Measurements from ENCODE around the gene FLNB. TPM values are rescaled to one million over a fixed set of nuclear protein-coding genes. Genes with fewer than 3 reads are reported as not detected.

Gene FLNB
- total and polyA plus RNA-seq, 2 experiments from 2014 or later, result 60.6 to 186 TPM

- Histone ChIP-seq H3K27me3 (replicated peaks; ENCODE audit: insufficient read depth) (no peaks in the 10 kb centered on the region), H3K4me1 (ENCODE audit: insufficient read depth) (peaks cover 40% of the 10 kb centered on the region), H2AFZ (no peak overlapping the region), H3K4me2 (ENCODE audit: unreplicated experiment) (no peak overlapping the region), H3K4me3 (no peak overlapping the region), H3K9me2 (ENCODE audit: insufficient read depth) (no peaks in the 10 kb centered on the region), H3K36me3 (ENCODE audit: low read depth) (no peaks in the 10 kb centered on the region), H3K27ac (no peak overlapping the region), H4K20me1 (ENCODE audit: insufficient read depth) (no peaks in the 10 kb centered on the region), H3F3A (ENCODE audit: insufficient read depth) (peaks cover 16% of the 10 kb centered on the region), H3K79me2 (ENCODE audit: insufficient read depth) (no peaks in the 10 kb centered on the region), H3K9ac (no peak overlapping the region), H3K9me3 (ENCODE audit: low read depth) (no peaks in the 10 kb centered on the region)
- no peak for TF ChIP-seq EZH2phosphoT487 (IDR thresholded peaks at IDR 0.05; ENCODE audit: insufficient read depth, low read depth)
- TF ChIP-seq EZH2 (IDR thresholded peaks at IDR 0.05; ENCODE audit: insufficient read depth, poor library complexity, severe bottlenecking), result no peak
- in situ Hi-C loops (cut with MboI), result no loop called here
- WGBS, 2 experiments (ENCODE audit: low coverage in 1 of 2, low lambda C conversion rate in 2 of 2, missing lambda C conversion rate in 2 of 2), result 93% methylated on average over 9 of the region's 9 CpGs
- DNase-seq, result no peak
Measured at GRCh38 chr3:57972531-57973111, 35.6 kb upstream of the FLNB start.

- H2AFZ ChIP-seq, result no peak overlapping the region
- H3K4me2 ChIP-seq (ENCODE audit: unreplicated experiment), result no peak overlapping the region
- H3K4me3 ChIP-seq, result no peak overlapping the region
- 92 to 94% methylated on average over 13 of the region's 13 CpGs for WGBS, 2 experiments (ENCODE audit: low coverage in 1 of 2, low lambda C conversion rate in 2 of 2, missing lambda C conversion rate in 2 of 2)
- H3K27me3 ChIP-seq (replicated peaks; ENCODE audit: insufficient read depth), result no peaks in the 10 kb centered on the region
- H4K20me1 ChIP-seq (ENCODE audit: insufficient read depth), result no peaks in the 10 kb centered on the region
- peaks cover 51% of the 10 kb centered on the region for H3K4me1 ChIP-seq (ENCODE audit: insufficient read depth)
- no peak overlapping the region for H3K9ac ChIP-seq
- H3K27ac ChIP-seq, result peak overlapping the region; percentile 62; the same call in 1 of the 2 replicates
- H3F3A ChIP-seq (ENCODE audit: insufficient read depth), result peaks cover 20% of the 10 kb centered on the region
- H3K9me3 ChIP-seq (ENCODE audit: low read depth), result no peaks in the 10 kb centered on the region
- no peaks in the 10 kb centered on the region for H3K79me2 ChIP-seq (ENCODE audit: insufficient read depth)
- no peak for DNase-seq
- in situ Hi-C loops (cut with MboI), result no loop called here
- no peak for TF ChIP-seq EZH2phosphoT487 (IDR thresholded peaks at IDR 0.05; ENCODE audit: insufficient read depth, low read depth)
- H3K9me2 ChIP-seq (ENCODE audit: insufficient read depth), result no peaks in the 10 kb centered on the region
- no peaks in the 10 kb centered on the region for H3K36me3 ChIP-seq (ENCODE audit: low read depth)
Measured at GRCh38 chr3:57973715-57974477, 34.3 kb upstream of the FLNB start.

GRCh38 chr3:57974796-57975388 is 33.3 kb upstream of the FLNB start:
- Histone ChIP-seq H3K9me3 (ENCODE audit: low read depth) (no peaks in the 10 kb centered on the region), H3K27ac (peak overlapping the region; percentile 62), H3K9me2 (ENCODE audit: insufficient read depth) (no peaks in the 10 kb centered on the region), H3K4me2 (ENCODE audit: unreplicated experiment) (peak overlapping the region; percentile 23), H3K4me1 (ENCODE audit: insufficient read depth) (peaks cover 42% of the 10 kb centered on the region), H3K4me3 (no peak overlapping the region), H3K79me2 (ENCODE audit: insufficient read depth) (no peaks in the 10 kb centered on the region), H3K27me3 (replicated peaks; ENCODE audit: insufficient read depth) (no peaks in the 10 kb centered on the region), H3F3A (ENCODE audit: insufficient read depth) (peaks cover 14% of the 10 kb centered on the region), H2AFZ (0 out of 2 replicates have a peak overlapping the region, but pooled peaks have one; percentile 7), H3K36me3 (ENCODE audit: low read depth) (no peaks in the 10 kb centered on the region), H3K9ac (no peak overlapping the region), H4K20me1 (ENCODE audit: insufficient read depth) (no peaks in the 10 kb centered on the region)
- TF ChIP-seq EZH2phosphoT487 (IDR thresholded peaks at IDR 0.05; ENCODE audit: insufficient read depth, low read depth), result no peak
- no peak for TF ChIP-seq EZH2 (IDR thresholded peaks at IDR 0.05; ENCODE audit: insufficient read depth, poor library complexity, severe bottlenecking)
- in situ Hi-C loops (cut with MboI), result no loop called here
- peak; percentile 94 for DNase-seq
- WGBS, 2 experiments (ENCODE audit: low coverage in 1 of 2, low lambda C conversion rate in 2 of 2, missing lambda C conversion rate in 2 of 2), result 47 to 50% methylated on average over 6 of the region's 6 CpGs

GRCh38 chr3:57977818-57978235 is 30.4 kb upstream of the FLNB start:
- in situ Hi-C loops (cut with MboI), result no loop called here

More at GRCh38 chr3:57977818-57978235, 30.4 kb upstream of the FLNB start:
- H3F3A ChIP-seq (ENCODE audit: insufficient read depth), result peaks cover 15% of the 10 kb centered on the region
- TF ChIP-seq EZH2phosphoT487 (IDR thresholded peaks at IDR 0.05; ENCODE audit: insufficient read depth, low read depth) (no peak), EZH2 (IDR thresholded peaks at IDR 0.05; ENCODE audit: insufficient read depth, poor library complexity, severe bottlenecking) (no peak)
- no peaks in the 10 kb centered on the region for H3K79me2 ChIP-seq (ENCODE audit: insufficient read depth)
- H3K9me2 ChIP-seq (ENCODE audit: insufficient read depth), result no peaks in the 10 kb centered on the region
- DNase-seq, result no peak
- H2AFZ ChIP-seq, result peak overlapping the region; percentile 9; the same call in 1 of the 2 replicates
- peak overlapping the region; percentile 70 for H3K4me2 ChIP-seq (ENCODE audit: unreplicated experiment)
- H4K20me1 ChIP-seq (ENCODE audit: insufficient read depth), result no peaks in the 10 kb centered on the region
- H3K9ac ChIP-seq, result no peak overlapping the region
- WGBS, 2 experiments (ENCODE audit: low coverage in 1 of 2, low lambda C conversion rate in 2 of 2, missing lambda C conversion rate in 2 of 2), result 45 to 59% methylated on average over 4 of the region's 4 CpGs
- peaks cover 37% of the 10 kb centered on the region for H3K4me1 ChIP-seq (ENCODE audit: insufficient read depth)
- no peak overlapping the region for H3K4me3 ChIP-seq
- no peaks in the 10 kb centered on the region for H3K27me3 ChIP-seq (replicated peaks; ENCODE audit: insufficient read depth)
- H3K9me3 ChIP-seq (ENCODE audit: low read depth), result no peaks in the 10 kb centered on the region
- H3K27ac ChIP-seq, result no peak overlapping the region; the same call in 1 of the 2 replicates
- no peaks in the 10 kb centered on the region for H3K36me3 ChIP-seq (ENCODE audit: low read depth)

Data from GM23248 (cell line).